ENCODE measurements around the gene PLA2G4C.

Gene PLA2G4C

GRCh38 chr19:48053076-48053475 lies 57.5 kb downstream of the PLA2G4C start:
- no peak for DNase-seq

GRCh38 chr19:48051335-48052033 lies 59.1 kb downstream of the PLA2G4C start:
- no peak for DNase-seq

- no peak for DNase-seq
These were observed 66.1 kb downstream of the PLA2G4C start for GRCh38 chr19:48044561-48044960.

- no peak for DNase-seq
These were observed 66.8 kb downstream of the PLA2G4C start, which contains the start of gene CABP5 for GRCh38 chr19:48043675-48044258. TSS of gene CABP5 (minus strand) at chr19:48044079. CDS start at chr19:48043922, 157 bp downstream.

GRCh38 chr19:48041877-48042580 lies 68.6 kb downstream of the PLA2G4C start:
- DNase-seq = no peak

GRCh38 chr19:48036765-48037164 lies 73.9 kb downstream of the PLA2G4C start:
- no peak for DNase-seq

GRCh38 chr19:48033604-48034003 lies 77.0 kb downstream of the PLA2G4C start:
- no peak for DNase-seq

- no peak for DNase-seq
These were observed 80.5 kb downstream of the PLA2G4C start for GRCh38 chr19:48030073-48030472.

- DNase-seq = no peak
These were observed 81.2 kb downstream of the PLA2G4C start for GRCh38 chr19:48029431-48029830.

- DNase-seq = no peak
These were observed 85.1 kb downstream of the PLA2G4C start for GRCh38 chr19:48025480-48025879.

- no peak for DNase-seq
These were observed 87.1 kb downstream of the PLA2G4C start for GRCh38 chr19:48023518-48023917.

- DNase-seq = no peak
These were observed 87.6 kb downstream of the PLA2G4C start for GRCh38 chr19:48023011-48023410.

GRCh38 chr19:48020686-48021085 lies 89.9 kb downstream of the PLA2G4C start:
- DNase-seq = no peak

GRCh38 chr19:48010932-48011758 lies 99.5 kb downstream of the PLA2G4C start:
- no peak for DNase-seq

- peak in 1 of 2 experiments; percentile 2 for DNase-seq
These were observed 103.9 kb downstream of the PLA2G4C start for GRCh38 chr19:48006762-48007161.

- no peak for DNase-seq
These were observed 106.4 kb downstream of the PLA2G4C start for GRCh38 chr19:48004236-48004635.

GRCh38 chr19:48000846-48001245 lies 109.8 kb downstream of the PLA2G4C start:
- no peak for DNase-seq

GRCh38 chr19:47998800-47999199 lies 111.8 kb downstream of the PLA2G4C start:
- DNase-seq = no peak

Data from Kasumi-1 (cell line).